Stimulated activated CD4-positive, alpha-beta T cell treated with anti-CD3 and anti-CD28 coated beads, TNF-alpha, amount 100 ng/mL, for 1 hour (primary cell): ENCODE results near the gene FCRL5.
"Not testable (repeated sequence)": the region's sequence is repeated elsewhere in the genome, so short reads cannot be mapped to it uniquely, and the experiment has no call there.

Source experiments
- DNase-seq, 3 donors: peaks; one replicate each; pipeline ENCODE4 v3.0.0-alpha.2; 2020; ENCODE audit warnings: low read depth in 3 of 3, low spot score in 1 of 3

FCRL5 gene

GRCh38 chr1:157551694-157552693 lies at the start of gene FCRL5:
TSS of gene FCRL5 (minus strand) at chr1:157552515. CDS start at chr1:157552362, 153 bp downstream.
- DNase-seq = no peak

- no peak for DNase-seq
Measured at GRCh38 chr1:157600236-157600635, 47.9 kb upstream of the FCRL5 start.

- no peak for DNase-seq
Measured at GRCh38 chr1:157597959-157598667, 45.8 kb upstream of the FCRL5 start, which contains the start of gene FCRL4. TSS of gene FCRL4 (minus strand) at chr1:157598085. CDS start at chr1:157597944, 141 bp downstream.

- no peak for DNase-seq
Measured at GRCh38 chr1:157596384-157596783, 44.1 kb upstream of the FCRL5 start.

- no peak for DNase-seq
Measured at GRCh38 chr1:157595356-157595755, 43.0 kb upstream of the FCRL5 start.

GRCh38 chr1:157585984-157586383 lies 33.7 kb upstream of the FCRL5 start:
- DNase-seq = no peak

GRCh38 chr1:157584503-157584902 lies 32.2 kb upstream of the FCRL5 start:
- DNase-seq = no peak

- DNase-seq = no peak
Measured at GRCh38 chr1:157580828-157581210, 28.5 kb upstream of the FCRL5 start.

GRCh38 chr1:157580179-157580827 lies 28.0 kb upstream of the FCRL5 start:
- no peak for DNase-seq

- DNase-seq = no peak
Measured at GRCh38 chr1:157577420-157577819, 25.1 kb upstream of the FCRL5 start.

- no peak for DNase-seq
Measured at GRCh38 chr1:157575744-157576143, 23.4 kb upstream of the FCRL5 start.

GRCh38 chr1:157574836-157575235 lies 22.5 kb upstream of the FCRL5 start:
- DNase-seq = no peak

- DNase-seq = no peak
Measured at GRCh38 chr1:157566484-157567300, 14.4 kb upstream of the FCRL5 start.

- DNase-seq = no peak
Measured at GRCh38 chr1:157562515-157562914, 10.2 kb upstream of the FCRL5 start.

GRCh38 chr1:157558119-157558518 lies 5.8 kb upstream of the FCRL5 start:
- DNase-seq = no peak

GRCh38 chr1:157548081-157548480 lies 4.2 kb downstream of the FCRL5 start:
- DNase-seq = not testable (repeated sequence)

GRCh38 chr1:157542676-157543075 lies 9.6 kb downstream of the FCRL5 start:
- no peak for DNase-seq

GRCh38 chr1:157540852-157541251 lies 11.5 kb downstream of the FCRL5 start:
- no peak for DNase-seq

GRCh38 chr1:157540160-157540748 lies 12.1 kb downstream of the FCRL5 start:
- no peak for DNase-seq

GRCh38 chr1:157539568-157539967 lies 12.7 kb downstream of the FCRL5 start:
- DNase-seq = no peak
